ENCODE results near the gene KCNK18. TPM values are rescaled to one million over a fixed set of nuclear protein-coding genes. Genes with fewer than 3 reads are reported as not detected.

The KCNK18 gene
- total RNA-seq, 2 donors from 2014 or later: not detected

GRCh38 chr10:117212176-117212575 is 14.9 kb downstream of the KCNK18 start:
- WGBS, 2 donors: 64 to 73% methylated on average over 1 of the region's 1 CpG
- ATAC-seq (no peak), DNase-seq (no peak)
- TF ChIP-seq POLR2A (IDR thresholded peaks at IDR 0.05) (no peak), CTCF (IDR thresholded peaks at IDR 0.05) (no peak)
- Histone ChIP-seq H3K9me3 (no peaks in the 10 kb centered on the region), H3K36me3 (replicated peaks in 1 of 2; ENCODE audit: insufficient read depth in 1 of 2, low read depth in 2 of 2) (no peaks in the 10 kb centered on the region), H3K27me3 (peaks cover 0 to 11% of the 10 kb centered on the region in 2 donors), H3K4me1 (peaks cover 14% of the 10 kb centered on the region), H3K4me3 (no peak overlapping the region), H3K27ac (no peak overlapping the region)
- intact Hi-C loops (cut with DNase I): no loop called here

GRCh38 chr10:117214401-117214800 is 17.1 kb downstream of the KCNK18 start:
- no peak for DNase-seq
- peaks cover 0 to 11% of the 10 kb centered on the region in 2 donors for H3K27me3 ChIP-seq
- H3K4me1 ChIP-seq: peaks cover 16% of the 10 kb centered on the region
- H3K27ac ChIP-seq: no peak overlapping the region
- no peak overlapping the region for H3K4me3 ChIP-seq
- H3K9me3 ChIP-seq: no peaks in the 10 kb centered on the region
- H3K36me3 ChIP-seq (replicated peaks in 1 of 2; ENCODE audit: insufficient read depth in 1 of 2, low read depth in 2 of 2): no peaks in the 10 kb centered on the region
- WGBS, 2 donors: 50 to 68% methylated on average over 1 of the region's 1 CpG
- TF ChIP-seq CTCF (IDR thresholded peaks at IDR 0.05) (no peak), POLR2A (IDR thresholded peaks at IDR 0.05) (no peak)
- ATAC-seq: no peak
- intact Hi-C loops (cut with DNase I): no loop called here

GRCh38 chr10:117215079-117215478 is 17.8 kb downstream of the KCNK18 start:
- 62 to 65% methylated on average over 2 of the region's 2 CpGs for WGBS, 2 donors
- H3K36me3 ChIP-seq (replicated peaks in 1 of 2; ENCODE audit: insufficient read depth in 1 of 2, low read depth in 2 of 2): no peaks in the 10 kb centered on the region
- intact Hi-C loops (cut with DNase I): no loop called here
- no peak overlapping the region for H3K27ac ChIP-seq
- ATAC-seq (no peak), DNase-seq (no peak)
- H3K4me1 ChIP-seq: peaks cover 16% of the 10 kb centered on the region
- no peaks in the 10 kb centered on the region for H3K9me3 ChIP-seq
- TF ChIP-seq POLR2A (IDR thresholded peaks at IDR 0.05) (no peak), CTCF (IDR thresholded peaks at IDR 0.05) (no peak)
- H3K4me3 ChIP-seq: no peak overlapping the region
- H3K27me3 ChIP-seq: peaks cover 0 to 11% of the 10 kb centered on the region in 2 donors

GRCh38 chr10:117216028-117216427 is 18.7 kb downstream of the KCNK18 start:
- intact Hi-C loops (cut with DNase I): no loop called here
- H3K36me3 ChIP-seq (replicated peaks in 1 of 2; ENCODE audit: insufficient read depth in 1 of 2, low read depth in 2 of 2): no peaks in the 10 kb centered on the region
- DNase-seq (no peak), ATAC-seq (no peak)
- no peak overlapping the region for H3K4me3 ChIP-seq
- no peaks in the 10 kb centered on the region for H3K9me3 ChIP-seq
- H3K27ac ChIP-seq: no peak overlapping the region
- 41 to 69% methylated on average over 3 to 15 of the region's 15 CpGs for WGBS, 2 donors
- H3K4me1 ChIP-seq: peaks cover 16% of the 10 kb centered on the region
- H3K27me3 ChIP-seq: peaks cover 0 to 11% of the 10 kb centered on the region in 2 donors
- TF ChIP-seq POLR2A (IDR thresholded peaks at IDR 0.05) (no peak), CTCF (IDR thresholded peaks at IDR 0.05) (no peak)

- intact Hi-C loops (cut with DNase I): no loop called here
- WGBS, 2 donors: 0 to 1% methylated on average over 21 to 50 of the region's 52 CpGs
- peaks cover 16% of the 10 kb centered on the region for H3K4me1 ChIP-seq
Observed at GRCh38 chr10:117216611-117217195, 19.4 kb downstream of the KCNK18 start.

More at GRCh38 chr10:117216611-117217195, 19.4 kb downstream of the KCNK18 start:
- Histone ChIP-seq H3K36me3 (replicated peaks in 1 of 2; ENCODE audit: insufficient read depth in 1 of 2, low read depth in 2 of 2) (no peaks in the 10 kb centered on the region), H3K27me3 (peaks cover 0 to 11% of the 10 kb centered on the region in 2 donors), H3K9me3 (no peaks in the 10 kb centered on the region), H3K27ac (no peak overlapping the region), H3K4me3 (peak overlapping the region in 1 of 2 donors; percentile 35)
- TF ChIP-seq POLR2A (IDR thresholded peaks at IDR 0.05): no peak
- TF ChIP-seq CTCF (IDR thresholded peaks at IDR 0.05): peak; percentile 100
- ATAC-seq: peak; percentile 87
- DNase-seq: peak; percentile 58 to 75 (median 74)

Measured in body of pancreas (tissue), 4 donors.